GM12878 (cell line): Measurements from ENCODE around the gene CNN2. TPM values are rescaled to one million over a fixed set of nuclear protein-coding genes. Genes with fewer than 3 reads are reported as not detected.
A peak's percentile ranks its signal among the peaks of the same experiment; 100 is the strongest.

Source experiments
- EED ChIP-seq: sonication (generic); IDR thresholded peaks from 2 replicates; pipeline ENCODE4 v1.6.1; 2016; ENCODE audit warnings: antibody characterized with exemption, low read depth
- EGR1 ChIP-seq, 2 experiments: IDR thresholded peaks; 1 replicate in 1 of 2; 2 replicates in 1 of 2; pipeline ENCODE4 v1.6.1; 2011 to 2012; ENCODE audit warnings: low read depth in 2 of 2, low read length in 2 of 2, borderline replicate concordance in 1 of 2, mild to moderate bottlenecking in 1 of 2, moderate library complexity in 1 of 2
- FOS ChIP-seq: IDR thresholded peaks from 3 replicates; pipeline ENCODE4 v1.6.1; 2011; ENCODE audit warnings: borderline replicate concordance; ENCODE audit not compliant: insufficient read length; ENCODE audit errors: extremely low read depth
- GATAD2B ChIP-seq: fragments of 450-650 bp; conservative IDR thresholded peaks from 2 replicates; pipeline ENCODE4 v1.6.1; 2017; ENCODE audit warnings: low read depth, mild to moderate bottlenecking, moderate library complexity
- IKZF1 ChIP-seq: fragments of 450-650 bp; conservative IDR thresholded peaks from 2 replicates; pipeline ENCODE4 v1.6.1; 2017; ENCODE audit warnings: antibody characterized with exemption, mild to moderate bottlenecking
- IRF3 ChIP-seq: fragments of 450-650 bp; IDR thresholded peaks from 2 replicates; pipeline ENCODE4 v1.6.1; 2014; ENCODE audit warnings: mild to moderate bottlenecking
- MTA2 ChIP-seq: fragments of 450-650 bp; IDR thresholded peaks from 2 replicates; pipeline ENCODE4 v1.6.1; 2016; ENCODE audit warnings: low read depth, mild to moderate bottlenecking, moderate library complexity
- NFYB ChIP-seq: IDR thresholded peaks from 2 replicates; pipeline ENCODE4 v1.6.1; 2011; ENCODE audit warnings: low read depth, mild to moderate bottlenecking, low read length, improper control_type of control experiment, moderate library complexity; ENCODE audit not compliant: insufficient read depth
- NR2C1 ChIP-seq: fragments of 450-650 bp; IDR thresholded peaks from 2 replicates; pipeline ENCODE4 v1.6.1; 2017; ENCODE audit warnings: antibody characterized with exemption, mild to moderate bottlenecking, moderate library complexity
- POU2F2 ChIP-seq: IDR thresholded peaks from 3 replicates; pipeline ENCODE4 v1.6.1; 2011; ENCODE audit warnings: low read depth, mild to moderate bottlenecking, low read length, borderline replicate concordance
- PRDM15 ChIP-seq: fragments of 450-650 bp; formaldehyde crosslinking; IDR thresholded peaks from 2 replicates; pipeline ENCODE4 v1.4.0; 2020; ENCODE audit warnings: mild to moderate bottlenecking, moderate library complexity
- SMAD5 ChIP-seq: IDR thresholded peaks from 2 replicates; pipeline ENCODE4 v1.6.1; 2016; ENCODE audit warnings: antibody characterized with exemption, low read depth
- SP1 ChIP-seq: IDR thresholded peaks from one replicate; pipeline ENCODE4 v1.6.1; 2011; ENCODE audit warnings: low read depth, low read length
- STAT3 ChIP-seq: IDR thresholded peaks from 2 replicates; pipeline ENCODE4 v1.6.1; 2011; ENCODE audit warnings: low read depth, low read length, improper control_type of control experiment
- ZBTB11 ChIP-seq: fragments of 450-650 bp; formaldehyde crosslinking; IDR thresholded peaks from 2 replicates; pipeline ENCODE4 v1.5.0; 2022; ENCODE audit warnings: mild to moderate bottlenecking, missing genetic modification characterization
- ZBTB40 ChIP-seq: fragments of 450-650 bp; IDR thresholded peaks from 2 replicates; pipeline ENCODE4 v1.6.1; 2016; ENCODE audit warnings: mild to moderate bottlenecking, moderate library complexity, borderline replicate concordance
- ZNF384 ChIP-seq: IDR thresholded peaks from 2 replicates; pipeline ENCODE4 v1.6.1; 2012; ENCODE audit warnings: low read depth, mild to moderate bottlenecking, low read length, improper control_type of control experiment, borderline replicate concordance
- polyA plus RNA-seq, 11 experiments: library from polyadenylated mRNA; depleted of rRNA in 4 of 11; unstranded in 6 of 11; stranded (reverse) in 5 of 11; fragments of >200 nt; fragmentation: Nextera tagmentation in 4 of 11; fragmentation: Illumina TruSeq in 1 of 11; extraction: Ambion mirVana in 4 of 11; extraction: Trizol in 1 of 11; gene quantifications; 1 replicate in 1 of 11; 2 replicates in 10 of 11; pipeline versions ENCODE4 v1.2.1 to v1.2.3, GENCODE V29; 2011 to 2016; ENCODE audit warnings: inconsistent platforms in 2 of 11, missing spikeins in 2 of 11, low read depth in 1 of 11
- total RNA-seq, 4 experiments: library from RNA; depleted of rRNA in 3 of 4; stranded (reverse); fragments of >200 nt in 3 of 4; fragmentation: Illumina TruSeq in 1 of 4; extraction: Trizol in 1 of 4; gene quantifications; 2 replicates each; pipeline versions ENCODE4 v1.2.1 to v1.2.3, GENCODE V29; 2013 to 2021

The CNN2 gene
- total and polyA plus RNA-seq, 10 of the 15 experiments (the other 5 are each of a cell fraction or from before 2014, with no cell fraction given), result 34.7 to 311 (median 172) TPM

GRCh38 chr19:1069009-1069779 is 42.8 kb downstream of the CNN2 start (continued):
- TF ChIP-seq NR2C1 (peak; percentile 39; the same call in 1 of the 2 replicates), FOS (no peak), SP1 (no peak), IKZF1 (peak; percentile 78), EGR1 (IDR thresholded peaks at IDR 0.05; ENCODE audit: borderline replicate concordance in 1 of 2, low read depth in 2 of 2, low read length in 2 of 2) (no peak), GATAD2B (peak; percentile 68; the same call in 1 of the 2 replicates), POU2F2 (no peak), ZBTB40 (0 out of 2 replicates have a peak, but pooled peaks have one; percentile 38), MTA2 (no peak), IRF3 (no peak), ZBTB11 (CRISPR knock-in tag) (no peak), STAT3 (no peak), PRDM15 (CRISPR knock-in tag) (no peak), ZNF384 (no peak), NFYB (no peak), EED (no peak), SMAD5 (no peak)
